CD14-positive monocyte (primary cell): ENCODE data around the gene GASK1A. TPM values are rescaled to one million over a fixed set of nuclear protein-coding genes. Genes with fewer than 3 reads are reported as not detected.

Experiments
- DNase-seq, 3 donors: peaks; one replicate each; pipeline ENCODE4 v3.0.0-alpha.2; 2011 to 2022
- H2AFZ ChIP-seq: 2 replicates; pipeline ENCODE4 v1.6.0; 2012; ENCODE audit warnings: mild to moderate bottlenecking, low read depth, low read length, inconsistent platforms; ENCODE audit not compliant: insufficient read depth, poor library complexity, severe bottlenecking
- H3K27ac ChIP-seq, 2 donors: 1 replicate in 1 of 2; 2 replicates in 1 of 2; pipeline ENCODE4 v1.5.1; 2012 to 2013; ENCODE audit warnings: low read length in 2 of 2, control low read depth in 1 of 2, inconsistent platforms in 1 of 2, low read depth in 1 of 2, mild to moderate bottlenecking in 1 of 2
- H3K27me3 ChIP-seq, 2 donors: one replicate each; pipeline versions ENCODE4 v1.6.0 to v1.6.1; 2011 to 2013; ENCODE audit warnings: low read length in 2 of 2; ENCODE audit not compliant: control insufficient read depth in 2 of 2, insufficient read depth in 2 of 2
- H3K36me3 ChIP-seq, 2 donors: replicated peaks in 1 of 2; 1 replicate in 1 of 2; 2 replicates in 1 of 2; pipeline versions ENCODE4 v1.5.1 to v1.6.1; 2012 to 2013; ENCODE audit warnings: low read length in 2 of 2, control low read depth in 1 of 2, inconsistent platforms in 1 of 2, mild to moderate bottlenecking in 1 of 2; ENCODE audit not compliant: insufficient read depth in 2 of 2, control insufficient read depth in 1 of 2
- H3K4me1 ChIP-seq, 2 donors: 1 replicate in 1 of 2; 2 replicates in 1 of 2; pipeline versions ENCODE4 v1.5.1 to v1.6.1; 2012 to 2013; ENCODE audit warnings: low read length in 2 of 2, control low read depth in 1 of 2, inconsistent platforms in 1 of 2, mild to moderate bottlenecking in 1 of 2, moderate library complexity in 1 of 2; ENCODE audit not compliant: insufficient read depth in 2 of 2, control insufficient read depth in 1 of 2
- H3K4me2 ChIP-seq: replicated peaks from 2 replicates; pipeline ENCODE3; 2012; ENCODE audit warnings: low read length, moderate library complexity, mild to moderate bottlenecking; ENCODE audit not compliant: poor library complexity, severe bottlenecking; ENCODE audit errors: extremely low read depth
- H3K4me3 ChIP-seq, 3 experiments: fragments of 200-600 bp in 1 of 3; sonication (generic) in 1 of 3; replicated peaks in 1 of 3; 1 replicate in 2 of 3; 2 replicates in 1 of 3; pipeline ENCODE4 v1.5.1; 2011 to 2013; ENCODE audit warnings: low read length in 3 of 3, mild to moderate bottlenecking in 3 of 3, control low read depth in 2 of 3, low read depth in 2 of 3, inconsistent platforms in 1 of 3, moderate library complexity in 1 of 3
- H3K79me2 ChIP-seq: 2 replicates; pipeline ENCODE4 v1.6.0; 2012; ENCODE audit warnings: mild to moderate bottlenecking, control low read depth, inconsistent platforms, low read length, moderate library complexity; ENCODE audit not compliant: insufficient read depth
- H3K9ac ChIP-seq: 2 replicates; pipeline ENCODE4 v1.6.0; 2017; ENCODE audit warnings: low read length, mild to moderate bottlenecking; ENCODE audit not compliant: insufficient read depth, poor library complexity, severe bottlenecking
- H3K9me3 ChIP-seq, 2 donors: replicated peaks in 1 of 2; 1 replicate in 1 of 2; 2 replicates in 1 of 2; pipeline versions ENCODE4 v1.5.1 to v1.6.1; 2012 to 2013; ENCODE audit warnings: low read length in 2 of 2, control low read depth in 1 of 2; ENCODE audit not compliant: control insufficient read depth in 1 of 2, insufficient read depth in 1 of 2
- H4K20me1 ChIP-seq: 2 replicates; pipeline ENCODE4 v1.6.0; 2012; ENCODE audit warnings: mild to moderate bottlenecking, low read length, control low read depth, moderate library complexity; ENCODE audit not compliant: insufficient read depth
- H3K27ac Mint-ChIP-seq, 7 donors: one replicate each; pipeline ENCODE4 v1.8.0; 2020; ENCODE audit warnings: mild to moderate bottlenecking in 7 of 7, mixed read lengths in 7 of 7, moderate library complexity in 6 of 7, inconsistent platforms in 2 of 7
- H3K27me3 Mint-ChIP-seq, 3 donors: one replicate each; pipeline ENCODE4 v1.8.0; 2021 to 2022; ENCODE audit warnings: low read depth in 3 of 3, mild to moderate bottlenecking in 3 of 3, mixed read lengths in 3 of 3, moderate library complexity in 3 of 3, inconsistent platforms in 1 of 3
- H3K36me3 Mint-ChIP-seq, 2 donors: one replicate each; pipeline ENCODE4 v1.8.0; 2020; ENCODE audit warnings: mixed read lengths in 2 of 2, inconsistent platforms in 1 of 2, mild to moderate bottlenecking in 1 of 2
- H3K4me1 Mint-ChIP-seq: one replicate; pipeline ENCODE4 v1.8.0; 2020; ENCODE audit warnings: mild to moderate bottlenecking, mixed read lengths
- H3K4me3 Mint-ChIP-seq, 2 donors: one replicate each; pipeline ENCODE4 v1.8.0; 2020; ENCODE audit warnings: mild to moderate bottlenecking in 2 of 2, mixed read lengths in 2 of 2, moderate library complexity in 1 of 2
- H3K9me3 Mint-ChIP-seq, 7 donors: one replicate each; pipeline ENCODE4 v1.8.0; 2020 to 2022; ENCODE audit warnings: mixed read lengths in 7 of 7, mild to moderate bottlenecking in 6 of 7, moderate library complexity in 6 of 7, inconsistent platforms in 2 of 7
- WGBS: methylation state at CpG from one replicate; pipeline ENCODE4 v1.1.5; 2013; ENCODE audit warnings: missing lambda C conversion rate; ENCODE audit not compliant: insufficient coverage; 5-methylcytosine and 5-hydroxymethylcytosine counted together
- intact Hi-C, 2 donors: fragments of 100-400 bp; cut with micrococcal nuclease; formaldehyde crosslinking; loops; one replicate each; pipeline versions ENCODE4 v1.15.0 to v1.15.1; 2023
- polyA plus RNA-seq, 3 donors: library from polyadenylated mRNA; depleted of rRNA in 1 of 3; unstranded in 2 of 3; stranded (reverse) in 1 of 3; fragments of 300-500 nt in 2 of 3; fragments of >200 nt in 1 of 3; fragmentation: Illumina TruSeq in 2 of 3; gene quantifications; 1 replicate in 2 of 3; 2 replicates in 1 of 3; pipeline ENCODE4 v1.2.3, GENCODE V29; 2012 to 2021
- TF ChIP-seq, protein P1 (sequence below): fragments of 200-600 bp; IDR thresholded peaks from one replicate; pipeline ENCODE4 v1.8.0; 2022; ENCODE audit warnings: antibody characterized with exemption, mild to moderate bottlenecking

Gene GASK1A
- polyA plus RNA-seq, 3 donors: 0.13 TPM; not detected in 2

DNA sequence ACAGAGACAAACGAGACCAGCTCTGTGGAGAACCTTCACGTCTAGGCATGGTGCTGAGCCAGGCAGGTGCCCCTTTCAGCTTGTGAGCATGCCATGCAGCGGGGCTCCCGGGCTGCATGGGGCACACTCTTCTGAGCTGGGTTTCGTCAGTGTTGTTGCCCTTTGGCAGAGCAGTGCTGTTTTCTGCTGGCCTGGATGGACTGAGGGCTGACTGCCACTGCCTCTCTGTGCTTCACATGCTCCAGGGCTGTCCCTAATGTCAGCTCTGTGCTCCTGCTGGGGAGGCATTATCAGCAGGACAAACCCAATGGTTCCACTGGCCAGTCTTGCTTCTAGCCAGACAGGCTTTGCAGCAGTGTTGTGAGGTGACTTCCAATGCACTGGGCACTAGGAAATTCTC, 9.5 kb downstream of the GASK1A start:
- no peaks in the 10 kb centered on the region for H3K36me3 ChIP-seq
- intact Hi-C loops: loop anchor here in 1 of 2 donors (1.0 kb wide), 1 partner anchor 32 kb away; no protein-coding TSS in a partner anchor

DNA sequence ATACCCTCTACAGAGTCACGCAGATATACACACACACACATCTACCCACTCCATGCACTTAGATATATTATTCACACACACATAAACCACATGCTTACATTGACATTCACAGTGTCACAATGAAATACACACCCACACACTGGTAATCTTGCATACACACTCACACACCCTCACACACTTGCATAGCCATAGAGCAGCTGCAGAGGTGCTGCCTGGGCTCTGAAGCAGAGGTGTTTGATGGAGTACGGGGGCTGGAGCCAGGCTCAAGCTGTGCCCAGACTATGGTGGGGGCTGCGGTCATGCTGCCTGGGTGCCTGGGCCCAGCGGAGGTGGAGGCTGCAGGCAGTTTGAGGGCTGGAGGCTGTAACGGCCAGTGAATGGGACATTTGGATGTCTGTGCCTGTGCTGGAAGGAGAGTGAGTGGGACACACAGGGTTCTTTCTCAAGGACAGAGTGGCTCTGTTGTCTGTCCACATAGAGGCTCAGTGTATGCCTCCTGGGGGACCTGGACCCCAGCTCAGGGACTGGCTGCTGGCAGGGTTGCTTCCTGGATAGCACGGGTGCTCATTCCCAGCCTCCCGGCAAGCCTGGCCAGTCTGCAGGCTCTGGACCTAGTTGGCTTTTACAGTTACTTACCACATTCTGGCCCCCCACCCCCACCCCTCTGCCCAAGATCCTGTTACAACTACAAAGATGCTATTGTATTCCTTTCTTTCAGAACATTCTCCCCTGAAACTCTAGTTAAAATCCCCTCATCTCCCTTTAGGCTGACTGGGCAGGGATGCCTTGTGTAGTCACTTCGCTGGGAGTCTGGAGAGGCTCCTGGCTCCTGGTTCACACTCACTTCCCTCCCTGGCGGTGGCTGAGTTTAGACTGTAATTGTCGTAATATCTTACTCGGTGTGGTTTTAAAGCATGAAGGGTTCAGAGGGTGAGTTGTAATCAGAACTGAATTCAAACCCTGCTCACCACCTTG, 12.5 kb downstream of the GASK1A start:
- H3K27ac Mint-ChIP-seq: no peak overlapping the region
- no peaks in the 10 kb centered on the region for H3K9me3 Mint-ChIP-seq
- Histone ChIP-seq H3K27me3 (no peaks in the 10 kb centered on the region), H3K79me2 (no peaks in the 10 kb centered on the region), H3K4me1 (no peaks in the 10 kb centered on the region), H3K4me2 (no peak overlapping the region), H2AFZ (no peak overlapping the region), H3K9ac (no peak overlapping the region), H4K20me1 (no peaks in the 10 kb centered on the region), H3K36me3 (no peaks in the 10 kb centered on the region), H3K9me3 (no peaks in the 10 kb centered on the region), H3K4me3 (no peak overlapping the region), H3K27ac (no peak overlapping the region)
- H3K4me1 Mint-ChIP-seq: no peaks in the 10 kb centered on the region
- no peak overlapping the region for H3K4me3 Mint-ChIP-seq
- no peaks in the 10 kb centered on the region for H3K36me3 Mint-ChIP-seq
- peaks cover 0 to 1% (median 0%) of the 10 kb centered on the region in 3 donors for H3K27me3 Mint-ChIP-seq
- 91% methylated on average over 7 of the region's 11 CpGs for WGBS
- TF ChIP-seq, protein P1, sequence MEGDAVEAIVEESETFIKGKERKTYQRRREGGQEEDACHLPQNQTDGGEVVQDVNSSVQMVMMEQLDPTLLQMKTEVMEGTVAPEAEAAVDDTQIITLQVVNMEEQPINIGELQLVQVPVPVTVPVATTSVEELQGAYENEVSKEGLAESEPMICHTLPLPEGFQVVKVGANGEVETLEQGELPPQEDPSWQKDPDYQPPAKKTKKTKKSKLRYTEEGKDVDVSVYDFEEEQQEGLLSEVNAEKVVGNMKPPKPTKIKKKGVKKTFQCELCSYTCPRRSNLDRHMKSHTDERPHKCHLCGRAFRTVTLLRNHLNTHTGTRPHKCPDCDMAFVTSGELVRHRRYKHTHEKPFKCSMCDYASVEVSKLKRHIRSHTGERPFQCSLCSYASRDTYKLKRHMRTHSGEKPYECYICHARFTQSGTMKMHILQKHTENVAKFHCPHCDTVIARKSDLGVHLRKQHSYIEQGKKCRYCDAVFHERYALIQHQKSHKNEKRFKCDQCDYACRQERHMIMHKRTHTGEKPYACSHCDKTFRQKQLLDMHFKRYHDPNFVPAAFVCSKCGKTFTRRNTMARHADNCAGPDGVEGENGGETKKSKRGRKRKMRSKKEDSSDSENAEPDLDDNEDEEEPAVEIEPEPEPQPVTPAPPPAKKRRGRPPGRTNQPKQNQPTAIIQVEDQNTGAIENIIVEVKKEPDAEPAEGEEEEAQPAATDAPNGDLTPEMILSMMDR: no peak
- intact Hi-C loops: no loop called here
- no peak for DNase-seq

More for the DNA sequence above, 9.5 kb downstream of the GASK1A start:
- Histone ChIP-seq H4K20me1 (no peaks in the 10 kb centered on the region), H3K79me2 (no peaks in the 10 kb centered on the region), H3K4me3 (no peak overlapping the region), H3K9ac (no peak overlapping the region), H2AFZ (no peak overlapping the region), H3K4me2 (no peak overlapping the region), H3K27ac (no peak overlapping the region), H3K27me3 (no peaks in the 10 kb centered on the region), H3K9me3 (no peaks in the 10 kb centered on the region), H3K4me1 (no peaks in the 10 kb centered on the region)
- no peaks in the 10 kb centered on the region for H3K36me3 Mint-ChIP-seq
- H3K27me3 Mint-ChIP-seq: peaks cover 1 to 2% (median 2%) of the 10 kb centered on the region in 3 donors
- TF ChIP-seq, protein P1: no peak
- 94% methylated on average over 5 of the region's 5 CpGs for WGBS
- no peaks in the 10 kb centered on the region for H3K4me1 Mint-ChIP-seq
- H3K9me3 Mint-ChIP-seq: no peaks in the 10 kb centered on the region
- H3K4me3 Mint-ChIP-seq: no peak overlapping the region
- DNase-seq: no peak
- H3K27ac Mint-ChIP-seq: no peak overlapping the region
